Stimulated activated CD4-positive, alpha-beta T cell treated with anti-CD3 and anti-CD28 coated beads, Interleukin-12 subunit alpha, Interleukin-12 subunit beta, amount 100 ng/mL, for 4 hours (primary cell): ENCODE data around the gene HOOK1.
A peak's percentile ranks its signal among the peaks of the same experiment; 100 is the strongest.

ENCODE experiments used
- DNase-seq: peaks from one replicate; pipeline ENCODE4 v3.0.0-alpha.2; 2020

The HOOK1 gene

GRCh38 chr1:59814901-59815825 lies at the start of gene HOOK1:
HOOK1 (plus strand) TSS chr1:59814949; CDS start chr1:59815118, 169 bp downstream.
- DNase-seq, result no peak

GRCh38 chr1:59765011-59765730 lies 49.6 kb upstream of the HOOK1 start:
- DNase-seq, result no peak

GRCh38 chr1:59766227-59766855 lies 48.4 kb upstream of the HOOK1 start:
- no peak for DNase-seq

DNA sequence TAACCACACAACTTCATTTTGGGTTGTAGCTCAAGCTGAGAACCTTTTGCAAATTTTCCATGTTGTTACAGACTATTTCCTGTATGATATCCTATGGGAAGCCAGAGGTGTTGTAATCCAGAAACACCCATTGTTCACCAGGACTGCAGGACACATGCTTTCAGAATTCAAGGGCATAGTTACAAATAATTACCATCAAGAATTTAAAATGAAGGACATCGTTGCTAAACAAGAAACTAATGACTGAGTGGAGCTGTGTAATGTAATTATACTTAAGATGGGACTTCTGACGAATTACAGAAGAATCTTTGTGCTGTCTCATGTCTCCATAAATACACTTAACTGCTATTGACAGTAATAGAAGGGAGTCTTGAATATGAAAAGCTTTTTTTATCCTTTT lies 47.6 kb upstream of the HOOK1 start:
- DNase-seq, result no peak

GRCh38 chr1:59768792-59769735 lies 45.7 kb upstream of the HOOK1 start:
- no peak for DNase-seq

DNA sequence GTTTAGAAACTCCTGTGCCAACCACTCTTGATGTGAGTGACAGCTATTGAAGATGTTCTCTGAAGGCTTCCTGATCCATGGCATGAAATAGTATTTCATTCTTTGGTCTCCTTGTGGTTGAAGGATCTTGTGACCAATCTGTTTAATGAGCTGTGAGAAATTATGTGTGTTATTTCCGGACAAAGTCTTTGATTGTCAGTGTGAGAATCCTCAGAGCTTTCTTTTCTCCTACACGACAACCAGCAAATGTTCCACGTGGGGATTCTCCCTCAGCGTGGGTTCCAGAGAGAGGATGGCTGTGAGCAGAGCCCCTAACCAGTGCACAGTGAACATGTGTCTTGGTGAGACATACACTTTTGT lies 45.0 kb upstream of the HOOK1 start:
- DNase-seq, result no peak

DNA sequence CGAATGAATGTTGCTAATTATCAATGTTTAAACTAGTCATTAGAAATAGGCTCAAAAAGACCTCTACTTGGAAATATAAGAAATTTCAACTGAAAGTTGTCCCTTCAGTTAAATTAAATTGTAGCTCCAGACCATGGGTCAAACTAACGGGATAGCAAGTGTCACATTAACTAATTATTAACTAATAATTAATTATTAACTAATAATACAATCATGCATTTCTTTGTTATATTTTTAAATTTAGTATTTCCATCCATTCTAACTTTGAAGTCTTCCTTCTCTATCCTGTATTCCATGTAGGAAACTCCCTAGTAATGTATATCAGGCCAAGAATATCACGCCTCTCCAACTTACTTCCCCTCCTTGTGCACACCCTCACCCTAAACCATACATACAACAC lies 43.4 kb upstream of the HOOK1 start:
- DNase-seq, result no peak

DNA sequence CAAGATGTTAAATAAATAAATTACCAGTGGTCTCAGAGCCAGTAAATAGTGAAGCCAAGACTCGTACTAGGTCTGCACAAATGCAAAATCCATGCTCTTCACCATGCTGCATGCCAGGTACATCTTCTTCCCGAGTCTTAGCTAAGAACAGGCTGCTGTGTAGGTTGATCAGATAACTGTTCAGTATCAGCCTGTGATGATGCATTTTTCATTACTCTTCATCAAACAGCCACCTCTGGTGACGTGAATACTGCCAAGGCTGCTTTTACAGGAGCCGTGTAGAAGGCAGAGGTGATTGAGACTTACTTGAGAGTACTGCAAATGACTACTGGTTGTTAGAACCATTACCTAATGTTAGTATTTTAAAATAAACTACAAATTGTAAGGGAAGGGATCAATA lies 39.3 kb upstream of the HOOK1 start:
- DNase-seq, result no peak

DNA sequence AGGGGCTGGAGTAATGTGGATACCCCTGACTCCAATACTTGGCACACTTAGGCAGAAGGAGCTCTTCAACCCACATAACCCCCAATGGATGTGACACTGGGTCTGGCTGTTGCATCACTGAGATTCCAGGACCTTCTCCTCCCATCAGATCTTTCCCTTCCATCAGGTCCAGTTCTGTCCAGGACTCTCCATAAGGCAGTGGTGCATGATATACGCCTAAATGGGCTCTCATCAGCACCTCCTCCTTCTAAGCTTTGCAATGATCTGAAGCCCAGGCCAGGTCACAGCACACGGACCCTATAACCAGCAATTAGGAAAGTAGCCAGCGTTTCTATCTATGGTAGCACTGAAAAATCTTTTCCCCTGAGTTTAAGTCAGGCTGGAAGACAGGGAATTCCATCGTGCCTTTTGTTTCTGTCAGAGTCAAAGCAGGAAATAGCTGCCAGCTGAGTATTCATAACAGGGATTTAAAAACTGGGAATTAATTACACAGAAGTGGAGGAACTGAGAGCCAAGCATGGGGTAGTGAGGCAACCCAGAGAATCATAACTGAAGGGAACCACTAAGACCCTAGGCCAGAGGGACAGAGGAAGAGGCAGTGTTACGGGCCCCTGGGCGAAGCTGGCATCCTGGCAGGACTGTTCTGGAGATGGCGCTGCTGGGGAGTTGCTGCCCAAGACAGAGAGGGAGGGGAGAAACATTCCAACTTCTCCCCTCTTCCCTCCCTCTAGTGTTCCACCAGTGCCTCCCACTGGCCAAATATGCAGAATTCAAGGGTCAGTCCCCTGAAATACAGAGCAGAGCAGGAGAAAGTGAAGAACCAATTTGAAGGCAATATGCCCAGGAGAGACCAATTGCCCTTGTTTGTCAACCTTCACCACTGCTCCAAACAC lies 37.5 kb upstream of the HOOK1 start:
- no peak for DNase-seq

DNA sequence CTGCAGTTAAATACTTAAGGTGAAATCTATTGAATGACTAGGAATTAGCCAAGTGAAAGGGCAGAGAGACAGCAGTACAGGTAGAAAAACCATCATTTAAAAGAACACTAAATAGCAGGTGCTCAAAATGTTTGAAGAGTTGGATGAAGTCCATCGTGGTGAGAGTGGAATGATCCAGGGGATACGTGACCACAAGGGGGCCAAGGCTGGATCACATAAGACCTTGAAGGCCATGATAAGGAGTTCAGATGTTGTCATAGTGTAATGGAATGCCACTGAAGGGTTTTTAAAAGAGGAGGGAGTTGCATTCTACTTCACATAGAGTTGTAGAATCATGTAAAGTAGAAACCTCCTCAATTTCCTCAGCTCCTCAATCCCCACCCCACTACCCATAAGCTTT lies 34.8 kb upstream of the HOOK1 start:
- DNase-seq, result no peak

- DNase-seq, result no peak
Observed at GRCh38 chr1:59788825-59789224, 25.9 kb upstream of the HOOK1 start.

GRCh38 chr1:59798600-59798999 lies 16.1 kb upstream of the HOOK1 start:
- DNase-seq, result no peak

DNA sequence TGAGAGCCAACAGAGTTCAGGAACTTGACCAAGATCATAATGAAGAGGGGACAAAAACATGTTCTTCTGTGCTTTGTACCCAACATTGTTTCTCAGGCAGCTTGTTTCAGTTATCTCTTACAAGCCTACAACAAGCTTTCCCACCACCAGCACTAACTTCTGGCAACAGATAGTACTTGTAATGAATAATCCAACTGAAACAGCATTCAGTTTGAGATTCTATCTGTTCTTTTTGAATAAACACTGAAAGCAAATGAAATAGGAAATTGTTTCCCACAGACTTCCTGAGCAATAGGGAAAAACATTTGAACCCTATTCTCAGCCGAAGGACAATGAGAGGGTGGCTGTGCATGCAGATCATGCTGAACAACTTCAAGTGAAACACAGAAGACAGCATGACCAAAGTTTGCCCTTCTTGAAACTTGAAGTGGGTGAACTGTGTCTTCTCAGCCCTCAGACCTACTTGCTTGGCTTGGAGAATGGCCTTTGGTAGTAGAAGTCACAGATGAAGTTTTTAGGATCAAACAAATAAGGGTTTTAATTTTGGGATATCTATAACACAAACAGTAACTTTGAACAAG lies 11.2 kb upstream of the HOOK1 start:
- no peak for DNase-seq

DNA sequence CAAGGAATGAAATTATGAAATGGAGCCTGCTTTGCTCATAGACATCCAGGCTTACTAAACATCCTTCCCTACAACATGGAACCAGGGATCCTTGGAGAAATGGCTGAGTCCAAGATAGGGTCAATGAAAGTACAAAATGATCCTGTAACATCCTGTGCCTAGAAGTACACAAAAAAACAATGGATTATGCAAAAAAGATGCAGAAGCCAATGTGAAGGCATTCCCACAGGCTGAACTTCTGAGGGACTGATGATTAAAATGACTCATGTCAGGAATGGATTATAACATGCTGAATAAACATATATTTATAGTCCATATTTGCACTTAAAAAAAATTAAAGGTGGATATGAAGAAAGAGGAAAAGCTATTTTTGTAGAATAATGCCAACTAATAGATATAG lies 10.4 kb upstream of the HOOK1 start:
- no peak for DNase-seq

DNA sequence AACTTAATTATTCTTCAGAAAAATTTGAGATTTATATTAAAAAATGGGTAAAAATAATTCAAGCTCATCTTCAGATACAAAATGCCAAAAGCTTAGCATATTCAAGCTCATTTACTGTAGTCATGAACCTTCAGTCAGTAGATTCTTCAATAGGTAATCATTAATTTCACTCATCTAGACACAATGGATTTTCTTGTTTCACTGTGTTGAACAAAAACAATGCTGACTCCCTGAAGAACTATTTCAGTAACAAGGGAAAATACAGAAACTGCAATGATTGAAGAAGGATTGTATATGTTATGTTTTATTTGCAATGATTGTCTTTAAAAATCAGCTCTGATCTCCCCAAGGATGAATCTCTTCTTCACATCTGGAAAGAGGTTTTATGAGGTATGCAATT lies 9.2 kb upstream of the HOOK1 start:
- DNase-seq, result no peak

GRCh38 chr1:59814180-59814900 lies 409 bp upstream of the HOOK1 start:
- peak; percentile 83 for DNase-seq

DNA sequence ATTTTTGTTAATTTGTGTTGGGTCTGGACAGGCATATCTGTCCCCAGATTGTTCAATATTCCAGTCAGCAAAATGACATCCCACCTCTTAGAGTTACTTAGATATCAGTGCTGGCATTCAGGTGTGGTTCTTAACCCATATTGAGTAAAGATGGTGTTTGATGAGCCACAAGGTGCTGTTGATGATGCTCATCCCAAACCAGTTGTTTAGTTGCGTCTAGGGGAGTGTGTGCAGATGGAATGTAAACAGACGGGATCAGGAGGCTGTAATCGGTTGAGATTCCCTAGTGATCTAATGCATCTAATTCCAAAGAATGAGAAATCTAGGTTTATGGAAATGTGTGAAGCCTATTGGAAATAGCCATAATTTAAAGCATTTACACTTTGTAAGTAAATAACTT lies 1.1 kb downstream of the HOOK1 start:
- no peak for DNase-seq

DNA sequence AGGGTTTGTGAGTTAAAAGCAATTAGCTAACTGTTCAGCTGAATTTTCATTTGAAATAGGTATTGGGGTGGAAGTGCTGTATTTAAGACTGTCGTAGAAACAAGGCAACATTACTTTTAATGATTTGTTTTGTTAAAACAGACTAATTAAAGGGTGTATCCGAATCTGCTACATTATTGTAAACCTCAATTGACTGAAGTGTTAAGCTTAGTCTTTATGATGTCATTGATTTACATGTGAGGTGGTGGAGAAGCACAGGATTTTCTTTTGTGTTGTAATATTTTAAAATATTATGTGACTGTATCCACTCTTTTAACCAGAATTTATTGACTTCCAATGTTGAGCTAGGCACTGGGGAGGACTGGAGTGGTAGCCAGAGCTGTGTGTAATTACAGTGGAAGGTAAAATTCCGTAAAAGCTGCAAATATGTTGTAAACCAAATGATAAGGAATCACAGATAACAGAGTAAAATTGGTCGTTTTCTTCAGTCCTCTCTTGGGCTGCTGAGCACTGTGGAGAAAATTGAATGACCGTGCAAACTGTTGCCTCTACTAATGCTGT lies 1.6 kb downstream of the HOOK1 start:
- DNase-seq, result no peak

GRCh38 chr1:59819566-59820438 lies 5.1 kb downstream of the HOOK1 start:
- no peak for DNase-seq
